Measurements from ENCODE around the gene SAFB.

SAFB gene

GRCh38 chr19:5627395-5627904 is 4.6 kb downstream of the SAFB start:
- DNase-seq (ENCODE audit: low read depth, low spot score), result peak; percentile 62

- DNase-seq (ENCODE audit: low read depth, low spot score), result no peak
Observed at GRCh38 chr19:5628461-5628860, 5.6 kb downstream of the SAFB start.

GRCh38 chr19:5628919-5629481 is 6.1 kb downstream of the SAFB start:
- DNase-seq (ENCODE audit: low read depth, low spot score), result no peak

- DNase-seq (ENCODE audit: low read depth, low spot score), result no peak
Observed at GRCh38 chr19:5631567-5632240, 8.8 kb downstream of the SAFB start.

- DNase-seq (ENCODE audit: low read depth, low spot score), result no peak
Observed at GRCh38 chr19:5632241-5632612, 9.3 kb downstream of the SAFB start.

GRCh38 chr19:5632657-5633056 is 9.8 kb downstream of the SAFB start:
- DNase-seq (ENCODE audit: low read depth, low spot score), result no peak

- DNase-seq (ENCODE audit: low read depth, low spot score), result no peak
Observed at GRCh38 chr19:5635427-5635826, 12.5 kb downstream of the SAFB start.

GRCh38 chr19:5637971-5638370 is 15.1 kb downstream of the SAFB start:
- DNase-seq (ENCODE audit: low read depth, low spot score), result no peak

GRCh38 chr19:5641171-5641570 is 18.3 kb downstream of the SAFB start:
- no peak for DNase-seq (ENCODE audit: low read depth, low spot score)

GRCh38 chr19:5642204-5642603 is 19.3 kb downstream of the SAFB start:
- no peak for DNase-seq (ENCODE audit: low read depth, low spot score)

- DNase-seq (ENCODE audit: low read depth, low spot score), result no peak
Observed at GRCh38 chr19:5643060-5643459, 20.2 kb downstream of the SAFB start.

- DNase-seq (ENCODE audit: low read depth, low spot score), result no peak
Observed at GRCh38 chr19:5644037-5644436, 21.2 kb downstream of the SAFB start.

- no peak for DNase-seq (ENCODE audit: low read depth, low spot score)
Observed at GRCh38 chr19:5645409-5645808, 22.5 kb downstream of the SAFB start.

GRCh38 chr19:5646703-5647102 is 23.8 kb downstream of the SAFB start:
- no peak for DNase-seq (ENCODE audit: low read depth, low spot score)

GRCh38 chr19:5648464-5648863 is 25.6 kb downstream of the SAFB start:
- no peak for DNase-seq (ENCODE audit: low read depth, low spot score)

GRCh38 chr19:5651361-5651760 is 28.5 kb downstream of the SAFB start:
- DNase-seq (ENCODE audit: low read depth, low spot score), result no peak

GRCh38 chr19:5652261-5652660 is 29.4 kb downstream of the SAFB start:
- no peak for DNase-seq (ENCODE audit: low read depth, low spot score)

GRCh38 chr19:5654931-5655330 is 32.0 kb downstream of the SAFB start:
- no peak for DNase-seq (ENCODE audit: low read depth, low spot score)

- no peak for DNase-seq (ENCODE audit: low read depth, low spot score)
Observed at GRCh38 chr19:5655412-5655811, 32.5 kb downstream of the SAFB start.

- DNase-seq (ENCODE audit: low read depth, low spot score), result no peak
Observed at GRCh38 chr19:5661483-5661882, 38.6 kb downstream of the SAFB start.

GRCh38 chr19:5663904-5664303 is 41.0 kb downstream of the SAFB start:
- DNase-seq (ENCODE audit: low read depth, low spot score), result no peak

- no peak for DNase-seq (ENCODE audit: low read depth, low spot score)
Observed at GRCh38 chr19:5664515-5664914, 41.6 kb downstream of the SAFB start.

- no peak for DNase-seq (ENCODE audit: low read depth, low spot score)
Observed at GRCh38 chr19:5665781-5666513, 43.1 kb downstream of the SAFB start.

Measured in ELF-1 (cell line).